Ramos (cell line): ENCODE measurements around the gene EPHA2.
"Not testable (repeated sequence)": the region's sequence is repeated elsewhere in the genome, so short reads cannot be mapped to it uniquely, and the experiment has no call there.

ENCODE experiments used
- in situ Hi-C: fragments of 300-500 bp; cut with MboI; formaldehyde crosslinking; loops from one replicate; pipeline ENCODE4 v1.14.3; 2022; ENCODE audit warnings: low sequenced_read_pairs; ENCODE audit not compliant: unreplicated experiment

EPHA2 gene

DNA sequence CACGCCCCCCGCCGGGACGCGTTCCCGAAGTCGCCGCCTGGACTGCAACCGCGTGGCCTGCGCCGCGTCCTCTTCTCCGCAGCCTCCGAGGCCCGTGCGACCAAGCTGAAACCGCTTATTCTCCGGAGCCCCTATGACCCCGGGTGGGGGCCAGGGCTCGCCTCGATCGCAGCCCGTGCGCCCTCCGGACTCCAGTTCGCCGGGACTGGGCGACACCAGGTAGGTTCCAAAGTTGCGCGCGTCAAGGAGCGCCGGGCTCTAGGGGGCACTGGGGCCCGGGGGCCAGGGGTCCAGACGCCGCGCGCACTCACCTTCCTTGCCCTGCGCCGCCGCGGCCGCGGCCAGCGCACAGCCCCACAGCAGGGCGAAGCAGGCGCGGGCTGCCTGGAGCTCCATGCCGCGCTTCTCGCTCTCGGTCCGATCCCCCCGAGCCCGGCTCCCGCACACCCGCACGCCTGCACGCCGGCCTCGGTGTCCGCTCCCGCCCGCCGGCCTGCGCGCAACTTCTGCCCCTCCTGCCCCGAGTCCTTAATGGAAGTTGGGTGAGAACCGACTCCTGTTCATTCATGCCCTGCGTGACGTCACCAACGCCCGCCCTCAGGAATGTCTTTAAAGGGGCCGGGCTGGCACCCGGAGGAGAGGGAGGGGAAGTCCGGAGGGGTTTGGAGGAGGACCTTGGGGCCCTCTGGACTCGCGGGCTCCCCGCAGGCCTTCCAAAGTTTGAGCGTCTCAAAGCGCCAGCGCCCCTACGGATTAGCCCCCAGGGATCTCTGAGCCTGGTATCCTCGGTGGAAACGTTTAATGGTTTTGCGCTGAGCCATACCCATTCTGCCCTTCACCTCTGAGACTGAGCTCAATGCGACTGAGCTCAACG is at the start of gene EPHA2:
Gene EPHA2 (minus strand): TSS at position 533 of the 874 bp plus-strand sequence. CDS start 137 bp downstream, at position 396.
- in situ Hi-C loops = no loop called here

- in situ Hi-C loops = no loop called here
Observed at GRCh38 chr1:16205334-16205671, 49.4 kb upstream of the EPHA2 start.

DNA sequence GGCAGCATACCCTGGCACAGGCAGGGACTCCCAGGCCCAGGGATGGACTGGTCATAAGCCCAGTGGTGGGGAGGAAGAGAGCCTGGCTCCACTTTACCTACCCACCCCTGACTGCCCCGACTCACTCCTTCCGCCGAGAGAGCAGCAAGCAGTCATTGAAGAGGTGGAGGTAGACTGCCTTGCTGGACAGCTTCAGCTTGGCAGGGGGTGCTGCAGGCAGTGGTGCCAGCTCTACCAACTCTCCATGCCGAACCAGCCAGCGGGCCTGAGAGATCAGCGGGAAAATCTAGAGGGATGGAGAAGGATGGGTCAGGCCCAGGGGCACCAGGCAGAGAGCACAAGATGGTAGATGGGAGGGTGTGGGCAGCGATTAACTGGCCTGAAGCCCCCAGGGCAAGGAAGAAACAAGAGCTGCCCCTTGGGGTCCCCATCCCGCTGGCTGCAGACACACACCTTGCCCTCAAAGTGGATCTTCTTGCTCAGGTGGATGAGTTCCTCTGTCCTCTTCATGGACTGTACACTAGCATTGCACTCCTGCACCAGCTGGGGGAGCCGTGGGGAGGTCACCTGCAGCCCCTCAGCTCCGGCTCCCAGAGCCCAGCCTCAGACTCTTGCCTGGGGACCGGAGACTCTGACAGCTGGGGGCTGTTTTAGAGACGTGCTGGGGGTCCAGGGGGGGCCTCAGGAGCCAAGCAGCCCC is 48.9 kb upstream of the EPHA2 start:
- in situ Hi-C loops = no loop called here

DNA sequence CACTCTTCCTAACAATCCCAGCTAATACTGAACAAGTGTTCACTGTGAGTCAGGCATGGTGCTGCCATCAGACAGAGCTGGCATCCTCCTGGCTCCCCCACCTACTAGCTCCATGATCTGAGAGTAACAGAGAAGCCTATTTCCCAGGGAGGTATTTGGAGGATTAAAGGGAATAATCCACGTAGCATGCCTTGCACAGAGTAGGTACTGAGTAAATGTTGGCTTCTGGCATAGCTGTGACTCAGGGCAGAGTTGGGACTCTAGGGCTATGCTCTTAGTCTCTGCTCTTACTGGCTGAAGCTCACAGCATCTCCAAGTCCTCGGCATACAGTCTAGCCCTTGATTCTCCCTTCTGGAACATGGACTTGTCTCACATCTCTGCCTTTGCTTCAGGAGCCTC is 48.3 kb upstream of the EPHA2 start:
- in situ Hi-C loops = no loop called here

DNA sequence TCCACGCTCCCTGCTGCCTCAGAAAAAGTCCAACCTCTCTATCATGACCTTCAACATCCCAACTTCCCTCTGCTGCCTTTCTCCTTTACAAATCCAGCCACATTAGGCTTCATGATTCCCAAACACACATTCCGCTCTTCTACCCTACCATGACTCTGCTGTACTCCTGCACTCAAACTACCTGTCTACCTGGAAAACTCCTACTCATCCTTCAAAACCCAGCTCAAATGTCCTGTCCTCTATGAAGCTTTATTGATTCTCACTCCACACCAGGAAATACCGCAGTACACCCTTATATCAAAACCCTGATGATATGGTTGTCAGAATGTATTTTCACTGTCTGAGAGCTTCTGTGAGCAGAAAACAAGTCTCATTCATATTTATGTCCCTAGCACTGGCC is 47.7 kb upstream of the EPHA2 start:
- in situ Hi-C loops = no loop called here

DNA sequence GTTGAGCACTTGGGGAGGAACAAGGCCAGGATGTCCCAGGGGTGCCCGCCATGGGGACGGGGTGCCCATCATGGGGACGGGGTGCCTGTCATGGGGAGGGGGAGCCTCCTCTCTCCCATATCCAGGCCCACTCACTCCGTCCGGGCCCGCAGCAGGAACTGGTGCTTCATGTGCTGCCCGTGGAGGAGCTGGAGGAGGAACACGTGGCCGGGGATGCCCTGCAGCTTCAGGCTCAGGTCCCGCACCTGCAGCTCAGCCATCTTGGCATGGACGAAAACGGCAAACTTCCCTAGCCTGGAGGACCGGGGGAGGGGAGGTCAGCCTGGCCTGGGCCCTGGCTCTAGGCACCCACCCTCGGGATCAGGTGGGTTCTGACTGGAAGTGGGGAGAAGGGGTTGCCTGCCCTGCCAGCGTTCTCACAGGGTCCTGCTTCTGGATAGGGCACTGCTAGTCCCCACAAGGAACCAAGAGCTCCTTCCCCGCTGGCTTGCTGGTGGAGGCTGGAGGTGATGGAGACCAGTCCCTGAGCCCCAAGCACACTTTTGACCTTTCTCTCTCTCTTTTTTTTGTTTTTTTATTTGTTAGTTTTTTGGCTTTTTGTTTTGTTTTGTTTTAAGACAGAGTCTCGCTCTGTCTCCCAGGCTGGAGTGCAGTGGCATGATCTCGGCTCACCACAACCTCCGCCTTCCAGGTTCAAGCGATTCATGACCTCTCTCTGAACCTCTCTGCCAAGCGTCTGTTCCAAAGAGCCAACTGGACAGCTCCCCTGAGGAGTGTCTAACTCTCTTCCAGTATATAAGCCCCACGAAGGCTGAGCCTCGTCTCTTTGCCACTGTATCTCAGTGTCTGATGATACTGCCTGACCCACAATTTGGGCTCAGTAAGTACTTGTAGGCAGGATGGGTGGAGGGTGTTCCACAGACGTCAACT is 46.7 kb upstream of the EPHA2 start:
- in situ Hi-C loops = no loop called here

- in situ Hi-C loops = no loop called here
Observed at GRCh38 chr1:16199700-16200099, 43.8 kb upstream of the EPHA2 start.

GRCh38 chr1:16199157-16199501 is 43.3 kb upstream of the EPHA2 start:
- in situ Hi-C loops = no loop called here

DNA sequence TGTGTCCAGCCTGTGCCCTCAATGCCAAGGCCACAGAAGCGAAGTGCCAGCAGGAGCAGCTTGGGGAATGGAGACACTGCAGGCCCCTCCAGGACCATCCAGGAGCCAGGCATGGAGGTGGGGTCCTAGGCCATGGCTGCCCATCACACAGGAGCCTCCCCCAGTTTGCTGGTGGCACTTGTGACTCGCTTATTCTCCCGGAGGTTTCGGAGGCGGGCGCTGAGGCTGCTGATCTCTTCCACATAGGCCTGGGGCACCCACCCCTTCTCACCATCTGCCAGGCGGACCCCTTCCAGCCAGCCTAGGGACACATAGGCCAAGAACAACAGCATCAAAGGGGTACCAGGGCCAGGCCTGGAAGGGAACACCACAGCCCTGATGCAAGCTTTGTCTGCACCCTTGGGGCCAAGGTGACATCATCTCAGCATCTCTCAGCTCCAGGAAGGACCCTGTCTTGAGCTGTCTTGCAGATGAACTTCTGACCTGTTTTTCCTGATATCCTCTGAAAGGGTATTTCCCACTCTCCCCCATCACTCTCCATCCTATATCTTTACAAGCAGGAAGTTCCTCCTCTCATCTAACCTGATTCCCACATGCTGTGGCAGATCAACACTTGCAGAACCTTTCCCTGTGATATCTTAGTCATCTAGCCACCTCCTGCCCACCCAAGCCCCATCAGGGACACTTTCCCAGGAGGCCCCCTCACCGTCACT is 42.7 kb upstream of the EPHA2 start:
- in situ Hi-C loops = no loop called here

DNA sequence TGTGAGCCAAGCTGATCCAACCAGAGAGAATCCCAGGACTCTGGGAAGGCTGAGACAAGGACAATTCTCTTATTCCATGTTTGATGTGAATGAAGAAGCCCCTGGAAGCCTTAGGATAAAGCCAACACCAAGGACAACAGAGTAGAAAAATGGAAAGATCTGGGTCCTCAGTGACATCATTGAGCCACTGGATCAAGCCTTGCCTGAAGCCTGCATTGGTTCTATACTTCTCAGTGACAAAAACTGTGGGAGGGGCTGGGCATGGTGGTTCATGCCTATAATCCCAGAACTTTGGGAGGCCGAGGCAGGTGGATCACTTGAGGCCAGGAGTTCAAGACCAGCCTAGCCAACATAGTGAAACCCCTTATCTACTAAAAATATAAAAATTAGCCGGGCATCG is 41.0 kb upstream of the EPHA2 start:
- in situ Hi-C loops = no loop called here

- in situ Hi-C loops = not testable (repeated sequence)
Observed at GRCh38 chr1:16196139-16196538, 40.3 kb upstream of the EPHA2 start.

GRCh38 chr1:16195518-16195905 is 39.6 kb upstream of the EPHA2 start:
- in situ Hi-C loops = no loop called here

DNA sequence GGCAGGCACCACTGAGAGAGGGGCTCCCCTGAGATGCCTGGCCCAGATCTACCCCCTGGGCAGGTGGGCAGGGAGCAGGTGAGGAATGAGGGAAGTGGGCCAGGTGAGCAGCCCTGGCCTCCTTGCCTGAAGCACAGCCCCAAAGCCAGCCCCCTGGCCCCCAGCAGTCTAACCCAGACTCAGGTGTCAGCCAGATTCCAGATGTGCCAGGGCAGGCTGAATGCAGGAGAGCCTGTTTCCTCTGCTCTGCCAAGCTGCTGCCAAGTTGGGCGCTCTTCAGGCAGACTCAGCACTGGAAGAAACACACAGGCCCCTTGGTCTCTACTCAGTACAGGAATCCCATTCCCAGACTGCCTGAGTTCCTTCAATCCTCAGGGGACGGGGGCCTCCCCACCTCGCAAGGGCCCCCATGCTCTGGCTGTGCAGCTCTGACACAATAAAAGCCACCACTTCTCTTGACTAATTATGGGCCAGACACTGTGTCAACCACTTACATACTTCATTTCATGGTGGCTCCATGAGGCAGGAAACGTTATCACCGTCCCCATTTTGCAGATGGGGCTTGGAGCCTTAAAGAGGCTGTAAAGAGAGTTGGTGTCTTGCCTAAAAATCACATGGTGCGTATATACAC is 36.2 kb upstream of the EPHA2 start:
- in situ Hi-C loops = no loop called here

DNA sequence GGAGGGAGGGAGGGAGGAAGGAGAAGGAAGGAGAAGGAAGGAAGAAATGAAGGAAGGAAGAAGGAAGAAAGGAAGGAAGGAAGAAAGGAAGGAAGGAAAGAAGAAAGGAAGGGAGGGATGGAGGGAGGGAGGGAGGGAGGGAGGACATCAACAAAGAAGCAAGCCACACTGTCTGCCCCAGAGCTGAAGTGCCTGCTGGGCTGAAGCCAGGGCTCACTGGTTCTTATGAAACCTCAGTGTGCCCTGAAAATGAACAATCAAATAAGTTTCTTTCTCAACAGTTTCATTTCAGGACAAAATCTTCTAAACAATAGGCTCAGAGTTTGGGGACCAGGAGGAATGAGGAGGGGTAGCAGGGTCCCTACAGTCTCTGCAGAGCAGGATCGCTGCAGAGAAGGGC is 35.4 kb upstream of the EPHA2 start:
- in situ Hi-C loops = no loop called here

- in situ Hi-C loops = no loop called here
Observed at GRCh38 chr1:16189921-16190621, 34.2 kb upstream of the EPHA2 start.

- in situ Hi-C loops = no loop called here
Observed at GRCh38 chr1:16189003-16189402, 33.1 kb upstream of the EPHA2 start.

DNA sequence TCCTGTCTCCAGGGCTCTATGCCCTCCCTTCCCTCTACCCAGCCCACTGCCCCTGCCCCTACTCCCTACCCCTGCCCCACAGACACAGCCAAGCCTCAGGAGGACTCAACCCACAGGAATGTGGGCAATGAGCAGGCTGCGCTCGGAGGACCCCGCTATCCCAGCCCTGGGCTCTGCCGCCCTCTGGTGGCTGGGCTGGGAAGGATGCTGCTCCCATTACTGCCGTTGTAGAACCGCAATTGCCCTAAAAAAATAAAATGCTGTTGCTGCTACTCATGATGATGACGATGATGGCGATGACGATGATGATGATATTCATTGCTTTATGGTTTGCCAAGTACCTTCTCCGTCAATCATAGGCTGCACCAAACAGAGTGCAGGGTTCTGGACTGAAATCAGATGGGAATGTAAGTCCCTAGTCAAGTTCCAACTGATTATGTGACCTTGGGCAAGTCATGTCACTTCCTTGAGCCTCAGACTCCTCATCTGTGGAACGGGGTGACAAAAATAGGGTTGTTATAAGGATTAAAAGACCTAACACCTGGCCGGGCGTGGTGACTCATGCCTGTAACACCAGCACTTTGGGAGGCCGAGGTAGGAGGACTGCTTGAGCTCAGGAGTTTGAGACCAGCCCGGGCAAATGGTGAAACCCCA is 32.0 kb upstream of the EPHA2 start:
- in situ Hi-C loops = no loop called here

- in situ Hi-C loops = no loop called here
Observed at GRCh38 chr1:16186655-16187235, 30.9 kb upstream of the EPHA2 start.
